Endothelial cell of umbilical vein (primary cell): Measurements from ENCODE around the gene MEF2A.

Experiments used
- EZH2 ChIP-seq: IDR thresholded peaks from 2 replicates; pipeline ENCODE4 v1.6.1; 2012; ENCODE audit warnings: borderline replicate concordance, low read depth, mild to moderate bottlenecking, moderate library complexity, low read length, inconsistent platforms; ENCODE audit not compliant: severe bottlenecking
- JUN ChIP-seq: IDR thresholded peaks from 2 replicates; pipeline ENCODE4 v1.6.1; 2011; ENCODE audit warnings: borderline replicate concordance, low read depth; ENCODE audit not compliant: insufficient read length, insufficient read depth
- MYC ChIP-seq: IDR thresholded peaks from one replicate; pipeline ENCODE4 v1.6.1; 2011; ENCODE audit warnings: mild to moderate bottlenecking, low read depth, low read length
- POLR2A ChIP-seq: IDR thresholded peaks from 2 replicates; pipeline ENCODE4 v1.6.1; 2012; ENCODE audit warnings: low read depth, mild to moderate bottlenecking, control low read depth, low read length
- POLR2AphosphoS5 ChIP-seq: IDR thresholded peaks from 2 replicates; pipeline ENCODE4 v1.6.1; 2012; ENCODE audit warnings: low read depth, mild to moderate bottlenecking, control low read depth, low read length, moderate library complexity; ENCODE audit not compliant: insufficient read depth
- TF ChIP-seq, protein P1 (sequence below), 2 donors: IDR thresholded peaks; 1 replicate in 1 of 2; 2 replicates in 1 of 2; pipeline ENCODE4 v1.5.1; 2011; ENCODE audit warnings: low read length in 2 of 2, mild to moderate bottlenecking in 2 of 2, moderate library complexity in 2 of 2, control low read depth in 1 of 2, inconsistent platforms in 1 of 2, low read depth in 1 of 2; ENCODE audit not compliant: insufficient read depth in 1 of 2; ENCODE audit errors: extremely low read depth in 1 of 2

DNA sequence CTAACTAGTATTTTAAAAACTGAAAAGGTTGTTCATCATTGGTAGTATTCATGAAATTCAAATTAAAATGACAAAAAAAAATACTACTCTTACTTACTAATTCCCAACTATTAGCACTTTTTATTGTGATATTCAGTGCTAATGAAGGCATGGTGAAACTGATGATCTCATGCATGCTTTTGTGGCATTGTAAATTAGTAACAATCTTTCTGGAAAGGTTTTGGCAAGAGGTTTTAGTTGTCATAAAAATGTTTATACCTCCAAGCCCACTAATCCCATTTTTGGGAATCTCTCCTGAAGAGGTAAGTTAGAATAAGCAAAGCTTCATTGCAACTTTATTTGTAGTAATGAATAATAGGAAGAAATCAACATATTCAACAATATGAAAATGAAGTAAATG is 114.5 kb downstream of the MEF2A start:
- TF ChIP-seq, protein P1, sequence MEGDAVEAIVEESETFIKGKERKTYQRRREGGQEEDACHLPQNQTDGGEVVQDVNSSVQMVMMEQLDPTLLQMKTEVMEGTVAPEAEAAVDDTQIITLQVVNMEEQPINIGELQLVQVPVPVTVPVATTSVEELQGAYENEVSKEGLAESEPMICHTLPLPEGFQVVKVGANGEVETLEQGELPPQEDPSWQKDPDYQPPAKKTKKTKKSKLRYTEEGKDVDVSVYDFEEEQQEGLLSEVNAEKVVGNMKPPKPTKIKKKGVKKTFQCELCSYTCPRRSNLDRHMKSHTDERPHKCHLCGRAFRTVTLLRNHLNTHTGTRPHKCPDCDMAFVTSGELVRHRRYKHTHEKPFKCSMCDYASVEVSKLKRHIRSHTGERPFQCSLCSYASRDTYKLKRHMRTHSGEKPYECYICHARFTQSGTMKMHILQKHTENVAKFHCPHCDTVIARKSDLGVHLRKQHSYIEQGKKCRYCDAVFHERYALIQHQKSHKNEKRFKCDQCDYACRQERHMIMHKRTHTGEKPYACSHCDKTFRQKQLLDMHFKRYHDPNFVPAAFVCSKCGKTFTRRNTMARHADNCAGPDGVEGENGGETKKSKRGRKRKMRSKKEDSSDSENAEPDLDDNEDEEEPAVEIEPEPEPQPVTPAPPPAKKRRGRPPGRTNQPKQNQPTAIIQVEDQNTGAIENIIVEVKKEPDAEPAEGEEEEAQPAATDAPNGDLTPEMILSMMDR (IDR thresholded peaks at IDR 0.05; ENCODE audit: extremely low read depth in 1 of 2, insufficient read depth in 1 of 2, low read depth in 1 of 2, low read length in 2 of 2), result no peak
- TF ChIP-seq POLR2AphosphoS5 (no peak), POLR2A (no peak), EZH2 (no peak), MYC (no peak), JUN (no peak)
